Neural progenitor cell (in vitro differentiated cells): ENCODE results near the gene AKAP6.

Experiments
- CTCF ChIP-seq: fragments of 200-600 bp; sonication (generic); IDR thresholded peaks from 2 replicates; pipeline ENCODE4 v1.5.1; 2017; ENCODE audit warnings: antibody characterized with exemption, mild to moderate bottlenecking
- EZH2 ChIP-seq: fragments of 200-600 bp; sonication (generic); IDR thresholded peaks from 2 replicates; pipeline ENCODE4 v1.6.1; 2017; ENCODE audit warnings: antibody characterized with exemption, mild to moderate bottlenecking, moderate library complexity

- no peak for TF ChIP-seq CTCF
- TF ChIP-seq EZH2 = no peak
Measured at GRCh38 chr14:32675433-32675832, 346.3 kb downstream of the AKAP6 start.
